T-helper 17 cell (primary cell): ENCODE data around the gene PTPRM. TPM values are rescaled to one million over a fixed set of nuclear protein-coding genes. Genes with fewer than 3 reads are reported as not detected.

ENCODE experiments used
- ATAC-seq: fragments of 150-1000 bp; cut with Tn5 transposase; 2 replicates; pipeline ENCODE4 v1.10.0; 2021; ENCODE audit warnings: mild to moderate bottlenecking, moderate library complexity
- DNase-seq, 3 donors: peaks; one replicate each; pipeline versions ENCODE4 v3.0.0 to v3.0.0-alpha.2; 2020 to 2021
- H3K9me3 ChIP-seq: one replicate; pipeline ENCODE4 v1.7.0; 2013; ENCODE audit warnings: low read length, mild to moderate bottlenecking; ENCODE audit not compliant: control insufficient read depth, poor library complexity, severe bottlenecking
- H3K27ac Mint-ChIP-seq: one replicate; pipeline ENCODE4 v1.8.0; 2022; ENCODE audit warnings: mild to moderate bottlenecking, moderate library complexity, mixed read lengths
- H3K27me3 Mint-ChIP-seq: one replicate; pipeline ENCODE4 v1.8.0; 2022; ENCODE audit warnings: mixed read lengths
- H3K36me3 Mint-ChIP-seq: one replicate; pipeline ENCODE4 v1.8.0; 2022; ENCODE audit warnings: low read depth, mixed read lengths
- H3K4me1 Mint-ChIP-seq: one replicate; pipeline ENCODE4 v1.8.0; 2022; ENCODE audit warnings: mild to moderate bottlenecking, mixed read lengths
- H3K4me3 Mint-ChIP-seq: one replicate; pipeline ENCODE4 v1.8.0; 2022; ENCODE audit warnings: mild to moderate bottlenecking, moderate library complexity, mixed read lengths
- total RNA-seq, 4 donors: library from RNA in 2 of 4; stranded (reverse) in 2 of 4; gene quantifications; one replicate each; pipeline ENCODE4 v1.2.3 and lab custom pipeline; 2022 to 2026

The PTPRM gene
- total RNA-seq, 2 donors from 2014 or later: 25.6 to 44.8 TPM

GRCh38 chr18:7931763-7932162 lies 364.6 kb downstream of the PTPRM start:
- no peak for ATAC-seq
- H3K27me3 Mint-ChIP-seq: no peaks in the 10 kb centered on the region
- no peak overlapping the region for H3K27ac Mint-ChIP-seq
- no peak overlapping the region for H3K4me3 Mint-ChIP-seq
- no peaks in the 10 kb centered on the region for H3K9me3 ChIP-seq
- H3K36me3 Mint-ChIP-seq: no peaks in the 10 kb centered on the region
- no peaks in the 10 kb centered on the region for H3K4me1 Mint-ChIP-seq
- DNase-seq: no peak

- no peaks in the 10 kb centered on the region for H3K27me3 Mint-ChIP-seq
- H3K4me3 Mint-ChIP-seq: no peak overlapping the region
- no peaks in the 10 kb centered on the region for H3K4me1 Mint-ChIP-seq
- H3K9me3 ChIP-seq: no peaks in the 10 kb centered on the region
- no peaks in the 10 kb centered on the region for H3K36me3 Mint-ChIP-seq
- DNase-seq (no peak), ATAC-seq (no peak)
- no peak overlapping the region for H3K27ac Mint-ChIP-seq
Observed at GRCh38 chr18:7937268-7937667, 370.2 kb downstream of the PTPRM start.

- H3K4me3 Mint-ChIP-seq: no peak overlapping the region
- H3K4me1 Mint-ChIP-seq: no peaks in the 10 kb centered on the region
- no peak overlapping the region for H3K27ac Mint-ChIP-seq
- no peaks in the 10 kb centered on the region for H3K36me3 Mint-ChIP-seq
- no peaks in the 10 kb centered on the region for H3K27me3 Mint-ChIP-seq
- no peaks in the 10 kb centered on the region for H3K9me3 ChIP-seq
- DNase-seq: no peak
- no peak for ATAC-seq
Observed at GRCh38 chr18:7939521-7939920, 372.4 kb downstream of the PTPRM start.

GRCh38 chr18:7940379-7940778 lies 373.3 kb downstream of the PTPRM start:
- ATAC-seq (no peak), DNase-seq (no peak)
- no peaks in the 10 kb centered on the region for H3K4me1 Mint-ChIP-seq
- H3K9me3 ChIP-seq: no peaks in the 10 kb centered on the region
- no peak overlapping the region for H3K27ac Mint-ChIP-seq
- no peaks in the 10 kb centered on the region for H3K36me3 Mint-ChIP-seq
- no peak overlapping the region for H3K4me3 Mint-ChIP-seq
- no peaks in the 10 kb centered on the region for H3K27me3 Mint-ChIP-seq

- H3K27me3 Mint-ChIP-seq: no peaks in the 10 kb centered on the region
- H3K4me3 Mint-ChIP-seq: no peak overlapping the region
- H3K4me1 Mint-ChIP-seq: no peaks in the 10 kb centered on the region
- no peaks in the 10 kb centered on the region for H3K9me3 ChIP-seq
- no peak overlapping the region for H3K27ac Mint-ChIP-seq
- DNase-seq: no peak
- ATAC-seq: no peak
- H3K36me3 Mint-ChIP-seq: no peaks in the 10 kb centered on the region
Observed at GRCh38 chr18:7940971-7941370, 373.9 kb downstream of the PTPRM start.

- no peaks in the 10 kb centered on the region for H3K9me3 ChIP-seq
Observed at GRCh38 chr18:7941533-7941932, 374.4 kb downstream of the PTPRM start.

GRCh38 chr18:7945882-7946281 lies 378.8 kb downstream of the PTPRM start:
- no peak for DNase-seq
- no peak overlapping the region for H3K4me3 Mint-ChIP-seq
- H3K4me1 Mint-ChIP-seq: no peaks in the 10 kb centered on the region
- ATAC-seq: no peak
- H3K27ac Mint-ChIP-seq: peak overlapping the region; percentile 54
- H3K9me3 ChIP-seq: no peaks in the 10 kb centered on the region
- no peaks in the 10 kb centered on the region for H3K27me3 Mint-ChIP-seq
- no peaks in the 10 kb centered on the region for H3K36me3 Mint-ChIP-seq

More at GRCh38 chr18:7941533-7941932, 374.4 kb downstream of the PTPRM start:
- Mint-ChIP-seq H3K36me3 (no peaks in the 10 kb centered on the region), H3K27me3 (no peaks in the 10 kb centered on the region), H3K27ac (no peak overlapping the region), H3K4me1 (no peaks in the 10 kb centered on the region), H3K4me3 (no peak overlapping the region)
- ATAC-seq (no peak), DNase-seq (no peak)

GRCh38 chr18:7946734-7947377 lies 379.7 kb downstream of the PTPRM start:
- Mint-ChIP-seq H3K27me3 (no peaks in the 10 kb centered on the region), H3K36me3 (no peaks in the 10 kb centered on the region), H3K4me3 (peak overlapping the region; percentile 70), H3K27ac (peak overlapping the region; percentile 54), H3K4me1 (no peaks in the 10 kb centered on the region)
- peak in 1 of 3 donors; percentile 7 for DNase-seq
- H3K9me3 ChIP-seq: no peaks in the 10 kb centered on the region
- peak; percentile 77 for ATAC-seq

- Mint-ChIP-seq H3K4me1 (no peaks in the 10 kb centered on the region), H3K36me3 (no peaks in the 10 kb centered on the region), H3K27ac (no peak overlapping the region), H3K4me3 (no peak overlapping the region), H3K27me3 (no peaks in the 10 kb centered on the region)
- no peak for DNase-seq
- H3K9me3 ChIP-seq: peaks cover 2% of the 10 kb centered on the region
- ATAC-seq: peak; percentile 64
Observed at GRCh38 chr18:7950380-7951136, 383.4 kb downstream of the PTPRM start.

GRCh38 chr18:7953095-7953958 lies 386.2 kb downstream of the PTPRM start:
- H3K36me3 Mint-ChIP-seq: no peaks in the 10 kb centered on the region
- peak overlapping the region; percentile 67 for H3K4me3 Mint-ChIP-seq
- no peaks in the 10 kb centered on the region for H3K27me3 Mint-ChIP-seq
- peak; percentile 59 for ATAC-seq
- peaks cover 2% of the 10 kb centered on the region for H3K9me3 ChIP-seq
- H3K27ac Mint-ChIP-seq: peak overlapping the region; percentile 61
- peaks cover 8% of the 10 kb centered on the region for H3K4me1 Mint-ChIP-seq
- no peak for DNase-seq

- ATAC-seq (no peak), DNase-seq (no peak)
- Mint-ChIP-seq H3K27ac (peak overlapping the region; percentile 61), H3K4me1 (peaks cover 12% of the 10 kb centered on the region), H3K27me3 (no peaks in the 10 kb centered on the region), H3K4me3 (peak overlapping the region; percentile 67), H3K36me3 (no peaks in the 10 kb centered on the region)
- peaks cover 2% of the 10 kb centered on the region for H3K9me3 ChIP-seq
Observed at GRCh38 chr18:7954238-7954637, 387.1 kb downstream of the PTPRM start.

- Mint-ChIP-seq H3K4me3 (no peak overlapping the region), H3K27me3 (no peaks in the 10 kb centered on the region), H3K27ac (peak overlapping the region; percentile 37), H3K4me1 (peaks cover 13% of the 10 kb centered on the region), H3K36me3 (no peaks in the 10 kb centered on the region)
- no peak for DNase-seq
- ATAC-seq: no peak
- H3K9me3 ChIP-seq: peaks cover 2% of the 10 kb centered on the region
Observed at GRCh38 chr18:7955175-7955574, 388.1 kb downstream of the PTPRM start.

GRCh38 chr18:7957297-7957696 lies 390.2 kb downstream of the PTPRM start:
- H3K36me3 Mint-ChIP-seq: no peaks in the 10 kb centered on the region
- ATAC-seq: peak; percentile 74
- H3K27me3 Mint-ChIP-seq: no peaks in the 10 kb centered on the region
- peak overlapping the region; percentile 57 for H3K4me3 Mint-ChIP-seq
- H3K4me1 Mint-ChIP-seq: peaks cover 13% of the 10 kb centered on the region
- DNase-seq: no peak
- peaks cover 2% of the 10 kb centered on the region for H3K9me3 ChIP-seq
- H3K27ac Mint-ChIP-seq: peak overlapping the region; percentile 86
